ENCODE measurements around the gene FAM107B.
"Not testable (repeated sequence)": the region's sequence is repeated elsewhere in the genome, so short reads cannot be mapped to it uniquely, and the experiment has no call there.

Gene FAM107B

GRCh38 chr10:14659137-14659536 lies 115.6 kb downstream of the FAM107B start:
- DNase-seq: not testable (repeated sequence)

- peak; percentile 44 for DNase-seq
These were observed 116.2 kb downstream of the FAM107B start for GRCh38 chr10:14658331-14659127.

GRCh38 chr10:14656052-14656730 lies 118.5 kb downstream of the FAM107B start:
- DNase-seq: no peak

- peak; percentile 24 for DNase-seq
These were observed 119.8 kb downstream of the FAM107B start for GRCh38 chr10:14654821-14655382.

- peak; percentile 84 for DNase-seq
These were observed 121.2 kb downstream of the FAM107B start for GRCh38 chr10:14653271-14654161.

- DNase-seq: no peak
These were observed 121.9 kb downstream of the FAM107B start for GRCh38 chr10:14652816-14653215.

- DNase-seq: no peak
These were observed 122.6 kb downstream of the FAM107B start for GRCh38 chr10:14652067-14652466.

GRCh38 chr10:14649739-14650138 lies 125.0 kb downstream of the FAM107B start:
- no peak for DNase-seq

- no peak for DNase-seq
These were observed 125.8 kb downstream of the FAM107B start for GRCh38 chr10:14648946-14649345.

GRCh38 chr10:14648005-14648765 lies 126.5 kb downstream of the FAM107B start:
- peak; percentile 32 for DNase-seq

GRCh38 chr10:14645239-14645960 lies 129.3 kb downstream of the FAM107B start:
- DNase-seq: no peak

GRCh38 chr10:14639637-14640036 lies 135.1 kb downstream of the FAM107B start:
- no peak for DNase-seq

GRCh38 chr10:14635043-14635710 lies 139.5 kb downstream of the FAM107B start:
- no peak for DNase-seq

GRCh38 chr10:14634572-14634971 lies 140.1 kb downstream of the FAM107B start:
- not testable (repeated sequence) for DNase-seq

GRCh38 chr10:14625765-14626525 lies 148.8 kb downstream of the FAM107B start:
- no peak for DNase-seq

- DNase-seq: no peak
These were observed 149.5 kb downstream of the FAM107B start for GRCh38 chr10:14625192-14625631.

GRCh38 chr10:14624600-14624999 lies 150.1 kb downstream of the FAM107B start:
- no peak for DNase-seq

- no peak for DNase-seq
These were observed 150.8 kb downstream of the FAM107B start for GRCh38 chr10:14623931-14624330.

- no peak for DNase-seq
These were observed 153.7 kb downstream of the FAM107B start for GRCh38 chr10:14621037-14621436.

GRCh38 chr10:14618674-14619073 lies 156.0 kb downstream of the FAM107B start:
- no peak for DNase-seq

Data from NCI-H226 (cell line).